ENCODE data around the gene CBX6.

The CBX6 gene

DNA sequence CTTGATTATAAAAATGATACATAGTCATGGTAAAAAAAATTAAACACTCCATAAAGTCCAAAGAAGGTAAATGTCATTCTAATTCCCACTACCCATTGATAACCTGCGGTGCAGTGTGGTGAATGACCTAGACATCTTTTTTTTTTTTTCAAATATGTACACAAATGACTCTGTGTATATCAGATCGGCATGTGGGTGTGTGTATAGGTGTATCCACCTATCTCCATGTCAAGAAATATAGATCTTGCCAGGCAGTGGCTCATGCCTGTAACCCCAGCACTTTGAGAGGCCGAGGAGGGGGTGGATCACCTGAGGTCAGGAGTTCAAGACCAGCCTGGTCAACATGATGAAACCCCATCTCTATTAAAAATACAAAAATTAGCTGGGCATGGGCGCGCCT is 18.4 kb upstream of the CBX6 start:
- Histone ChIP-seq H3K9me3 (ENCODE audit: control insufficient read depth, low read length) (no peaks in the 10 kb centered on the region), H3K36me3 (ENCODE audit: control insufficient read depth, insufficient read depth, low read length, severe bottlenecking) (no peaks in the 10 kb centered on the region), H3K4me3 (ENCODE audit: low read length) (no peak overlapping the region), H3K9ac (ENCODE audit: low read length) (no peak overlapping the region), H3K4me1 (ENCODE audit: control insufficient read depth, insufficient read depth, low read length) (peaks cover 6% of the 10 kb centered on the region), H3K27me3 (replicated peaks; ENCODE audit: control insufficient read depth, insufficient read depth, low read length) (peaks cover 19% of the 10 kb centered on the region)
- no peak for DNase-seq (ENCODE audit: low read depth)

DNA sequence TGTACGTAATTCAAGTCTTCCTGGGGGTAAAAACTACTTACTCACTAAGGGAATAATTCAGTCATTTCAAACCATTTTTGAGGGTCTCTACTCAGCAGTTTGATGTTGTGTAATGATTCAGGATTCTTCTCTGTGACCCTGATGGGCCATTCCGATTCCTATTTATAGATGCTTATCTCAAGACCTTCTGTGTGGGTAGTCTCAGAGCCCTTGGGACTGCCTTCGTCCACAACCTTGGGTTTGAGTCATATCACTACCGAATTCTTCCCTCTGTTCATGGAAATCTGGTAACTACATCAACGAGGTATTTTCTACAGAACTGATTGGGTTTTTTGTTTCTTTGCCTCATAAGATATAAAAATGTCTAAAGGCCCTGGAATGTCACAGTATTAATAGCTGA is 14.3 kb upstream of the CBX6 start:
- peaks cover 6% of the 10 kb centered on the region for H3K27me3 ChIP-seq (replicated peaks; ENCODE audit: control insufficient read depth, insufficient read depth, low read length)
- no peak for DNase-seq (ENCODE audit: low read depth)
- H3K9me3 ChIP-seq (ENCODE audit: control insufficient read depth, low read length) = no peaks in the 10 kb centered on the region
- H3K9ac ChIP-seq (ENCODE audit: low read length) = no peak overlapping the region
- peaks cover 22% of the 10 kb centered on the region for H3K4me1 ChIP-seq (ENCODE audit: control insufficient read depth, insufficient read depth, low read length)
- no peaks in the 10 kb centered on the region for H3K36me3 ChIP-seq (ENCODE audit: control insufficient read depth, insufficient read depth, low read length, severe bottlenecking)
- no peak overlapping the region for H3K4me3 ChIP-seq (ENCODE audit: low read length)

GRCh38 chr22:38882972-38883622 is 11.1 kb upstream of the CBX6 start:
- H3K9ac ChIP-seq (ENCODE audit: low read length) = peak overlapping the region; percentile 10
- no peak overlapping the region for H3K4me3 ChIP-seq (ENCODE audit: low read length)
- H3K36me3 ChIP-seq (ENCODE audit: control insufficient read depth, insufficient read depth, low read length, severe bottlenecking) = no peaks in the 10 kb centered on the region
- H3K4me1 ChIP-seq (ENCODE audit: control insufficient read depth, insufficient read depth, low read length) = peaks cover 42% of the 10 kb centered on the region
- H3K27me3 ChIP-seq (replicated peaks; ENCODE audit: control insufficient read depth, insufficient read depth, low read length) = no peaks in the 10 kb centered on the region
- DNase-seq (ENCODE audit: low read depth) = peak; percentile 13
- peaks cover under 1% of the 10 kb centered on the region for H3K9me3 ChIP-seq (ENCODE audit: control insufficient read depth, low read length)

- H3K27me3 ChIP-seq (replicated peaks; ENCODE audit: control insufficient read depth, insufficient read depth, low read length) = no peaks in the 10 kb centered on the region
- H3K4me3 ChIP-seq (ENCODE audit: low read length) = peak overlapping the region; percentile 69
- H3K9ac ChIP-seq (ENCODE audit: low read length) = peak overlapping the region; percentile 36
- peaks cover 3% of the 10 kb centered on the region for H3K9me3 ChIP-seq (ENCODE audit: control insufficient read depth, low read length)
- peaks cover 42% of the 10 kb centered on the region for H3K4me1 ChIP-seq (ENCODE audit: control insufficient read depth, insufficient read depth, low read length)
- DNase-seq (ENCODE audit: low read depth) = peak; percentile 29
- no peaks in the 10 kb centered on the region for H3K36me3 ChIP-seq (ENCODE audit: control insufficient read depth, insufficient read depth, low read length, severe bottlenecking)
Observed at GRCh38 chr22:38881997-38882879, 10.2 kb upstream of the CBX6 start.

- H3K9ac ChIP-seq (ENCODE audit: low read length) = peak overlapping the region; percentile 80
- H3K27me3 ChIP-seq (replicated peaks; ENCODE audit: control insufficient read depth, insufficient read depth, low read length) = no peaks in the 10 kb centered on the region
- peaks cover 41% of the 10 kb centered on the region for H3K4me1 ChIP-seq (ENCODE audit: control insufficient read depth, insufficient read depth, low read length)
- peak overlapping the region; percentile 69 for H3K4me3 ChIP-seq (ENCODE audit: low read length)
- peaks cover 3% of the 10 kb centered on the region for H3K9me3 ChIP-seq (ENCODE audit: control insufficient read depth, low read length)
- no peaks in the 10 kb centered on the region for H3K36me3 ChIP-seq (ENCODE audit: control insufficient read depth, insufficient read depth, low read length, severe bottlenecking)
- DNase-seq (ENCODE audit: low read depth) = peak; percentile 92
Observed at GRCh38 chr22:38881464-38881871, 9.5 kb upstream of the CBX6 start.

- DNase-seq (ENCODE audit: low read depth) = no peak
- Histone ChIP-seq H3K36me3 (ENCODE audit: control insufficient read depth, insufficient read depth, low read length, severe bottlenecking) (no peaks in the 10 kb centered on the region), H3K9ac (ENCODE audit: low read length) (no peak overlapping the region), H3K27me3 (replicated peaks; ENCODE audit: control insufficient read depth, insufficient read depth, low read length) (peaks cover 2% of the 10 kb centered on the region), H3K4me3 (ENCODE audit: low read length) (no peak overlapping the region), H3K9me3 (ENCODE audit: control insufficient read depth, low read length) (peaks cover 3% of the 10 kb centered on the region), H3K4me1 (ENCODE audit: control insufficient read depth, insufficient read depth, low read length) (peaks cover 37% of the 10 kb centered on the region)
Observed at GRCh38 chr22:38879961-38880360, 7.9 kb upstream of the CBX6 start.

DNA sequence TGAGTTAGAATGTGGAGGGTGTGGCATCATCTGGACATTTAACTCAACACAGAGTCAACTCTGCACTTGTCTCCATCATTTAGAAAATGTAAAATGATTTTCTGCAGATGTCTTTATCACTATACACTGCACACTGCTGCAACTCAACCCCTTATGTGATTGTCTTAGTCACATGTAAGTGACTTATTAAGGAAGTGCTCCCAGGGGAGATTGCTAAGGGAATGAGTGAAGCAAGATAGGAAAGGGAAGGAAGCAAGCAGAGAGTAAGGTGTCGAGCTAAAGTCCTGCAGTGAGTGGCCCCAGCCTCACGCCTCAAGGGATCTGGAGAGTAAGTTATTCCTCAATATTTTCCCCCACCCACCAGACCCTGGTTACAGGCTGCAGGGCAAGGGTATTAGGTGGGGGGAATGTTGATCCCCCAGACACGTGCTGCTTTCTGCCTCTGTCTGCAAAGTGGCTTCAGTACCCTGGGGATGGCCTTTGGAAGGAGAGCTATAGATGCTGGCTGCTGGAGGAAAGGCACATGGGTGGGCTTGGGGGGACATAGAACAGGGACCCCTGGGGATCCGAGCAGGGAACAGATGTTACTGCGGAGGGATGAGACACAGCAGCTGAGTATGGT is 7.2 kb upstream of the CBX6 start:
- peak; percentile 46 for DNase-seq (ENCODE audit: low read depth)
- Histone ChIP-seq H3K9me3 (ENCODE audit: control insufficient read depth, low read length) (peaks cover 3% of the 10 kb centered on the region), H3K4me1 (ENCODE audit: control insufficient read depth, insufficient read depth, low read length) (peaks cover 37% of the 10 kb centered on the region), H3K9ac (ENCODE audit: low read length) (no peak overlapping the region), H3K4me3 (ENCODE audit: low read length) (no peak overlapping the region), H3K27me3 (replicated peaks; ENCODE audit: control insufficient read depth, insufficient read depth, low read length) (peaks cover 6% of the 10 kb centered on the region), H3K36me3 (ENCODE audit: control insufficient read depth, insufficient read depth, low read length, severe bottlenecking) (no peaks in the 10 kb centered on the region)

DNA sequence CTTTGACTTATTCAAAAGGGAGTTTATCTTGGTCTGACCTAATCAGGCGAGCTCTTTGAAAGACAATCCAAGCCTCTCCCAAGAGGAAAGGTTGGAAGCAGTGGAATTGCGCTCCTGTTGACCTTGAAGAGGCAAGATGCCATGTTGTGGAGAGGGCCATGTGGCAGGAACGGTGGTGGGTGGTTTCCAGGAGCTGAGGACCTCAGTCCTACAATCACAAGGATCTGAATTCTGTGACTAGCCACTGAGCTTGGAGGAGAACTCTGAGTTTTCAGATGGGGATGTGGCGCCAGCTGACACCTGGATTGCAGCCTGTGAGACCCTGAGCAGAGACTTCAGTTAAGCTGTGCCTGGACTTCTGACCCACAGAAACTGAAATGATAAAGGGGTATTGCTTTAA is 6.0 kb upstream of the CBX6 start:
- peaks cover 40% of the 10 kb centered on the region for H3K4me1 ChIP-seq (ENCODE audit: control insufficient read depth, insufficient read depth, low read length)
- H3K4me3 ChIP-seq (ENCODE audit: low read length) = no peak overlapping the region
- peaks cover 3% of the 10 kb centered on the region for H3K9me3 ChIP-seq (ENCODE audit: control insufficient read depth, low read length)
- H3K9ac ChIP-seq (ENCODE audit: low read length) = no peak overlapping the region
- H3K27me3 ChIP-seq (replicated peaks; ENCODE audit: control insufficient read depth, insufficient read depth, low read length) = peaks cover 6% of the 10 kb centered on the region
- H3K36me3 ChIP-seq (ENCODE audit: control insufficient read depth, insufficient read depth, low read length, severe bottlenecking) = no peaks in the 10 kb centered on the region
- DNase-seq (ENCODE audit: low read depth) = no peak

GRCh38 chr22:38874529-38875222 is 2.7 kb upstream of the CBX6 start:
- H3K4me1 ChIP-seq (ENCODE audit: control insufficient read depth, insufficient read depth, low read length) = peaks cover 28% of the 10 kb centered on the region

DNA sequence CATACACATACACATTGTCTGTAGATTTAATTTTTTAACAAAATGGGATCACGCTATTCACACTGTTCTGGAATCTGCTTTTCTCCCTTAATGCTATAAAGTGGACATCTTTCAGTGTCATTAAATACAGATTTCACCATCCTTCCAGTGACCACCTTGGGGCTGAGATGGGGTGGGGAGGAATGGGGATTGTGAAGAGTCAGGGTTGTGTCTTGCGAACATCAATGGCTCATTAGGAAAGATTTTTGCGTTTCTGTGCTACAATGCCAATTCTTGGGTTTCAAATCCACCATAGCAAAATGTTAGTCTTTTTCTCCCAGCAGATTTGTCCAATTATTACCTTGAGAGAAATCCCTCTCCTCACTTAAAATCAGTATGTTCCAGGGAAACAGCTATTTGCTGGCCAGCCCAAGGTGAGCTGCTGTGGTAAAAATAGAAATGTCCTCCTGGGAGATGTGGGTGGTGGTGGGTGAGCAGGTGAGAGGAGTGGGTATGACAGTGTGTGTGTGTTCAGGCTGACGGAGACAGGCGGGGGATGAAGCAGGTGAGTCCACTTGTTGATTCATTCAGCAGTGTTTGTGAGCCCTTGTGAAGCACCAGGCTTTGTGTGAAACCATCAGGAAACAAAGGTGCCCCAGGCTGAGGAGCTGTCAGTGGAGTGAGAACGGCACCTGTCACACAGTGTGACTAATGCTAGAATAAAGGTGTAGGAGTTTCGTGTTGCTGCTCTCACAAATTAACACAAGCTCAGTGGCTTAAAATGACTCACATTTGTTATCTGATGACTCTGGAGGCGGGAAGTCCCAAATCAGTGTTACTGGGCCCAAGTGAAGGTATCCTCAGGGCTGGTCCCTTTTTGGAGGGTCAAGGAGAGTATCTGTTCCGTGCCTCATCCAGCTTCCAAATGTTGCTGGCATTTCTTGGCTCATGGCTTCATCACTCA is 1.7 kb upstream of the CBX6 start:
- DNase-seq (ENCODE audit: low read depth) = no peak
- peaks cover 3% of the 10 kb centered on the region for H3K9me3 ChIP-seq (ENCODE audit: control insufficient read depth, low read length)
- peak overlapping the region; percentile 97 for H3K9ac ChIP-seq (ENCODE audit: low read length)
- peaks cover 8% of the 10 kb centered on the region for H3K36me3 ChIP-seq (ENCODE audit: control insufficient read depth, insufficient read depth, low read length, severe bottlenecking)
- H3K27me3 ChIP-seq (replicated peaks; ENCODE audit: control insufficient read depth, insufficient read depth, low read length) = peaks cover 6% of the 10 kb centered on the region
- peak overlapping the region; percentile 88 for H3K4me3 ChIP-seq (ENCODE audit: low read length)
- peaks cover 27% of the 10 kb centered on the region for H3K4me1 ChIP-seq (ENCODE audit: control insufficient read depth, insufficient read depth, low read length)

More at GRCh38 chr22:38874529-38875222, 2.7 kb upstream of the CBX6 start:
- Histone ChIP-seq H3K9me3 (ENCODE audit: control insufficient read depth, low read length) (peaks cover 3% of the 10 kb centered on the region), H3K4me3 (ENCODE audit: low read length) (no peak overlapping the region), H3K9ac (ENCODE audit: low read length) (no peak overlapping the region), H3K27me3 (replicated peaks; ENCODE audit: control insufficient read depth, insufficient read depth, low read length) (peaks cover 6% of the 10 kb centered on the region), H3K36me3 (ENCODE audit: control insufficient read depth, insufficient read depth, low read length, severe bottlenecking) (peaks cover 4% of the 10 kb centered on the region)
- DNase-seq (ENCODE audit: low read depth) = no peak

Data from adipocyte (in vitro differentiated cells).